Measurements from ENCODE around the gene OR51V1. TPM values are rescaled to one million over a fixed set of nuclear protein-coding genes. Genes with fewer than 3 reads are reported as not detected.

OR51V1 gene
- total and polyA plus RNA-seq, 12 donors: not detected

GRCh38 chr11:5203366-5203765 is 2.9 kb upstream of the OR51V1 start:
- Histone ChIP-seq H3K27ac (no peak overlapping the region), H3K9me3 (replicated peaks in 1 of 3) (no peaks in the 10 kb centered on the region), H3K4me3 (no peak overlapping the region), H3K36me3 (replicated peaks in 1 of 2) (no peaks in the 10 kb centered on the region), H3K4me1 (replicated peaks in 1 of 2) (no peaks in the 10 kb centered on the region), H3K27me3 (no peaks in the 10 kb centered on the region)
- intact Hi-C loops (cut with DNase I): loop anchor here in 1 of 2 donors (5.0 kb wide), 1 partner anchor 179 kb away; the partner anchor contains the start of gene OR51M1
- TF ChIP-seq POLR2A (IDR thresholded peaks at IDR 0.05) (no peak), CTCF (IDR thresholded peaks at IDR 0.05) (no peak)
- no peak for DNase-seq
- WGBS, 4 donors: 45 to 64% (median 62%) methylated on average over 2 of the region's 2 CpGs

GRCh38 chr11:5198285-5198684 is 2.2 kb downstream of the OR51V1 start:
- no peak for DNase-seq
- no peaks in the 10 kb centered on the region for H3K9me3 ChIP-seq (replicated peaks in 1 of 3)
- no peaks in the 10 kb centered on the region for H3K4me1 ChIP-seq (replicated peaks in 1 of 2)
- H3K36me3 ChIP-seq (replicated peaks in 1 of 2): no peaks in the 10 kb centered on the region
- TF ChIP-seq CTCF (IDR thresholded peaks at IDR 0.05): no peak
- no peak for TF ChIP-seq POLR2A (IDR thresholded peaks at IDR 0.05)
- no peaks in the 10 kb centered on the region for H3K27me3 ChIP-seq
- H3K27ac ChIP-seq: no peak overlapping the region
- intact Hi-C loops (cut with DNase I): no loop called here
- H3K4me3 ChIP-seq: no peak overlapping the region

GRCh38 chr11:5197536-5197935 is 2.9 kb downstream of the OR51V1 start:
- TF ChIP-seq CTCF (IDR thresholded peaks at IDR 0.05) (no peak), POLR2A (IDR thresholded peaks at IDR 0.05) (no peak)
- intact Hi-C loops (cut with DNase I): no loop called here
- WGBS, 4 donors: 54 to 64% (median 61%) methylated on average over 3 of the region's 3 CpGs
- Histone ChIP-seq H3K4me1 (replicated peaks in 1 of 2) (no peaks in the 10 kb centered on the region), H3K27me3 (no peaks in the 10 kb centered on the region), H3K9me3 (replicated peaks in 1 of 3) (no peaks in the 10 kb centered on the region), H3K4me3 (no peak overlapping the region), H3K27ac (no peak overlapping the region), H3K36me3 (replicated peaks in 1 of 2) (no peaks in the 10 kb centered on the region)
- DNase-seq: peak in 1 of 7 donors; percentile 2

GRCh38 chr11:5196731-5197130 is 3.8 kb downstream of the OR51V1 start:
- TF ChIP-seq POLR2A (IDR thresholded peaks at IDR 0.05) (no peak), CTCF (IDR thresholded peaks at IDR 0.05) (no peak)
- no peak overlapping the region for H3K27ac ChIP-seq
- 62 to 65% (median 64%) methylated on average over 3 of the region's 3 CpGs for WGBS, 4 donors
- H3K9me3 ChIP-seq (replicated peaks in 1 of 3): no peaks in the 10 kb centered on the region
- no peaks in the 10 kb centered on the region for H3K27me3 ChIP-seq
- no peaks in the 10 kb centered on the region for H3K36me3 ChIP-seq (replicated peaks in 1 of 2)
- no peaks in the 10 kb centered on the region for H3K4me1 ChIP-seq (replicated peaks in 1 of 2)
- no peak for DNase-seq
- H3K4me3 ChIP-seq: no peak overlapping the region
- intact Hi-C loops (cut with DNase I): no loop called here
